SW480 (cell line): ENCODE data around the gene HHATL.

ENCODE experiments used
- DNase-seq: peaks from one replicate; pipeline ENCODE4 v3.0.0-alpha.2; 2016; ENCODE audit warnings: low spot score

Gene HHATL

GRCh38 chr3:42702066-42702951 lies at the start of gene HHATL:
TSS of gene HHATL (minus strand) at chr3:42702798. CDS start at chr3:42700826, 1,972 bp downstream.
- no peak for DNase-seq

- DNase-seq = no peak
Observed at GRCh38 chr3:42751609-42752008, 49.0 kb upstream of the HHATL start.

GRCh38 chr3:42750834-42751233 lies 48.2 kb upstream of the HHATL start:
- no peak for DNase-seq

- DNase-seq = peak; percentile 18
Observed at GRCh38 chr3:42749753-42750231, 47.2 kb upstream of the HHATL start.

GRCh38 chr3:42749025-42749752 lies 46.6 kb upstream of the HHATL start:
- peak; percentile 21 for DNase-seq

GRCh38 chr3:42747581-42747980 lies 45.0 kb upstream of the HHATL start:
- DNase-seq = no peak

- no peak for DNase-seq
Observed at GRCh38 chr3:42746455-42747450, 44.2 kb upstream of the HHATL start.

GRCh38 chr3:42745776-42746454 lies 43.3 kb upstream of the HHATL start:
- DNase-seq = no peak

GRCh38 chr3:42745291-42745745 lies 42.7 kb upstream of the HHATL start:
- no peak for DNase-seq

GRCh38 chr3:42743204-42743995 lies 40.8 kb upstream of the HHATL start:
- DNase-seq = no peak

GRCh38 chr3:42742688-42743087 lies 40.1 kb upstream of the HHATL start:
- no peak for DNase-seq

GRCh38 chr3:42742259-42742658 lies 39.7 kb upstream of the HHATL start:
- no peak for DNase-seq

GRCh38 chr3:42741796-42742195 lies 39.2 kb upstream of the HHATL start:
- DNase-seq = no peak

- no peak for DNase-seq
Observed at GRCh38 chr3:42739401-42740158, 37.0 kb upstream of the HHATL start.

GRCh38 chr3:42736531-42736930 lies 33.9 kb upstream of the HHATL start:
- DNase-seq = no peak

GRCh38 chr3:42736081-42736480 lies 33.5 kb upstream of the HHATL start:
- no peak for DNase-seq

GRCh38 chr3:42735615-42736014 lies 33.0 kb upstream of the HHATL start:
- DNase-seq = no peak

- no peak for DNase-seq
Observed at GRCh38 chr3:42735019-42735418, 32.4 kb upstream of the HHATL start.

- no peak for DNase-seq
Observed at GRCh38 chr3:42734263-42734860, 31.8 kb upstream of the HHATL start.
